ENCODE results near the gene ADGRF5.
"Not testable (repeated sequence)": the region's sequence is repeated elsewhere in the genome, so short reads cannot be mapped to it uniquely, and the experiment has no call there.

Gene ADGRF5

GRCh38 chr6:46848684-46849360 lies 72.9 kb downstream of the ADGRF5 start:
- H3K9ac ChIP-seq (ENCODE audit: low read depth, low read length, poor library complexity, severe bottlenecking): no peak overlapping the region
- H3K9me3 ChIP-seq (ENCODE audit: insufficient read depth, low read depth, low read length): no peaks in the 10 kb centered on the region
- H2AFZ ChIP-seq (ENCODE audit: low read length): peak overlapping the region; percentile 82
- peak; percentile 63 for TF ChIP-seq CTCF (conservative IDR thresholded peaks at IDR 0.05; ENCODE audit: low read length)
- no peak for TF ChIP-seq EZH2phosphoT487 (IDR thresholded peaks at IDR 0.05; ENCODE audit: borderline replicate concordance)
- H3K9me2 ChIP-seq (replicated peaks; ENCODE audit: low read depth, low read length): no peaks in the 10 kb centered on the region
- H3K4me3 ChIP-seq (ENCODE audit: low read length, poor library complexity, severe bottlenecking): peak overlapping the region; percentile 44
- no peaks in the 10 kb centered on the region for H4K20me1 ChIP-seq (ENCODE audit: insufficient read depth, low read length, poor library complexity, severe bottlenecking)
- H3F3A ChIP-seq (ENCODE audit: low read depth): no peaks in the 10 kb centered on the region
- H3K27me3 ChIP-seq (ENCODE audit: insufficient read depth, low read length, poor library complexity, severe bottlenecking): no peaks in the 10 kb centered on the region
- no peaks in the 10 kb centered on the region for H3K79me2 ChIP-seq (ENCODE audit: insufficient read depth, low read length)
- H3K4me2 ChIP-seq (ENCODE audit: low read depth, low read length, poor library complexity, severe bottlenecking): peak overlapping the region; percentile 63
- H3K36me3 ChIP-seq (ENCODE audit: insufficient read depth, low read length): no peaks in the 10 kb centered on the region
- no peaks in the 10 kb centered on the region for H3K4me1 ChIP-seq (ENCODE audit: insufficient read depth, low read length, poor library complexity, severe bottlenecking)

GRCh38 chr6:46845126-46845525 lies 76.6 kb downstream of the ADGRF5 start:
- Histone ChIP-seq H3K9me2 (replicated peaks; ENCODE audit: low read depth, low read length) (no peaks in the 10 kb centered on the region), H3K27me3 (ENCODE audit: insufficient read depth, low read length, poor library complexity, severe bottlenecking) (no peaks in the 10 kb centered on the region), H2AFZ (ENCODE audit: low read length) (no peak overlapping the region), H4K20me1 (ENCODE audit: insufficient read depth, low read length, poor library complexity, severe bottlenecking) (no peaks in the 10 kb centered on the region), H3K4me3 (ENCODE audit: low read length, poor library complexity, severe bottlenecking) (no peak overlapping the region), H3K79me2 (ENCODE audit: insufficient read depth, low read length) (no peaks in the 10 kb centered on the region), H3K4me2 (ENCODE audit: low read depth, low read length, poor library complexity, severe bottlenecking) (no peak overlapping the region), H3K4me1 (ENCODE audit: insufficient read depth, low read length, poor library complexity, severe bottlenecking) (no peaks in the 10 kb centered on the region), H3F3A (ENCODE audit: low read depth) (no peaks in the 10 kb centered on the region), H3K9ac (ENCODE audit: low read depth, low read length, poor library complexity, severe bottlenecking) (no peak overlapping the region), H3K36me3 (ENCODE audit: insufficient read depth, low read length) (no peaks in the 10 kb centered on the region), H3K9me3 (ENCODE audit: insufficient read depth, low read depth, low read length) (peaks cover 4% of the 10 kb centered on the region; the same call in 1 of the 2 replicates)
- TF ChIP-seq EZH2phosphoT487 (IDR thresholded peaks at IDR 0.05; ENCODE audit: borderline replicate concordance): no peak
- TF ChIP-seq CTCF (conservative IDR thresholded peaks at IDR 0.05; ENCODE audit: low read length): no peak

GRCh38 chr6:46842252-46842846 lies 79.4 kb downstream of the ADGRF5 start:
- H3K9me3 ChIP-seq (ENCODE audit: insufficient read depth, low read depth, low read length): not testable (repeated sequence)

GRCh38 chr6:46838033-46838432 lies 83.7 kb downstream of the ADGRF5 start:
- no peaks in the 10 kb centered on the region for H3K9me3 ChIP-seq (ENCODE audit: insufficient read depth, low read depth, low read length)

More at GRCh38 chr6:46842252-46842846, 79.4 kb downstream of the ADGRF5 start:
- H3K36me3 ChIP-seq (ENCODE audit: insufficient read depth, low read length); H4K20me1 ChIP-seq (ENCODE audit: insufficient read depth, low read length, poor library complexity, severe bottlenecking); H3K9me2 ChIP-seq (replicated peaks; ENCODE audit: low read depth, low read length); H3K27me3 ChIP-seq (ENCODE audit: insufficient read depth, low read length, poor library complexity, severe bottlenecking); H3K79me2 ChIP-seq (ENCODE audit: insufficient read depth, low read length); H3K4me3 ChIP-seq (ENCODE audit: low read length, poor library complexity, severe bottlenecking); H3F3A ChIP-seq (ENCODE audit: low read depth); H2AFZ ChIP-seq (ENCODE audit: low read length); H3K9ac ChIP-seq (ENCODE audit: low read depth, low read length, poor library complexity, severe bottlenecking); H3K4me2 ChIP-seq (ENCODE audit: low read depth, low read length, poor library complexity, severe bottlenecking); H3K4me1 ChIP-seq (ENCODE audit: insufficient read depth, low read length, poor library complexity, severe bottlenecking): not testable (repeated sequence)

More at GRCh38 chr6:46838033-46838432, 83.7 kb downstream of the ADGRF5 start:
- no peak for TF ChIP-seq CTCF (conservative IDR thresholded peaks at IDR 0.05; ENCODE audit: low read length)
- TF ChIP-seq EZH2phosphoT487 (IDR thresholded peaks at IDR 0.05; ENCODE audit: borderline replicate concordance): no peak
- no peak overlapping the region for H3K4me3 ChIP-seq (ENCODE audit: low read length, poor library complexity, severe bottlenecking)
- no peaks in the 10 kb centered on the region for H3K9me2 ChIP-seq (replicated peaks; ENCODE audit: low read depth, low read length)
- no peaks in the 10 kb centered on the region for H3K27me3 ChIP-seq (ENCODE audit: insufficient read depth, low read length, poor library complexity, severe bottlenecking)
- no peaks in the 10 kb centered on the region for H3K4me1 ChIP-seq (ENCODE audit: insufficient read depth, low read length, poor library complexity, severe bottlenecking)
- H3K9ac ChIP-seq (ENCODE audit: low read depth, low read length, poor library complexity, severe bottlenecking): no peak overlapping the region
- H3F3A ChIP-seq (ENCODE audit: low read depth): no peaks in the 10 kb centered on the region
- H4K20me1 ChIP-seq (ENCODE audit: insufficient read depth, low read length, poor library complexity, severe bottlenecking): no peaks in the 10 kb centered on the region
- no peaks in the 10 kb centered on the region for H3K36me3 ChIP-seq (ENCODE audit: insufficient read depth, low read length)
- no peak overlapping the region for H3K4me2 ChIP-seq (ENCODE audit: low read depth, low read length, poor library complexity, severe bottlenecking)
- no peaks in the 10 kb centered on the region for H3K79me2 ChIP-seq (ENCODE audit: insufficient read depth, low read length)
- H2AFZ ChIP-seq (ENCODE audit: low read length): no peak overlapping the region

All from Loucy (cell line).